HG03469 (cell line): ENCODE measurements around the gene CKLF.

ENCODE experiments used
- ATAC-seq: cut with Tn5 transposase; IDR thresholded peaks from one replicate; pipeline ENCODE4 v1.9.1; 2021; ENCODE audit warnings: mild to moderate bottlenecking, moderate library complexity, moderate number of reproducible peaks; ENCODE audit not compliant: unreplicated experiment

CKLF gene

DNA sequence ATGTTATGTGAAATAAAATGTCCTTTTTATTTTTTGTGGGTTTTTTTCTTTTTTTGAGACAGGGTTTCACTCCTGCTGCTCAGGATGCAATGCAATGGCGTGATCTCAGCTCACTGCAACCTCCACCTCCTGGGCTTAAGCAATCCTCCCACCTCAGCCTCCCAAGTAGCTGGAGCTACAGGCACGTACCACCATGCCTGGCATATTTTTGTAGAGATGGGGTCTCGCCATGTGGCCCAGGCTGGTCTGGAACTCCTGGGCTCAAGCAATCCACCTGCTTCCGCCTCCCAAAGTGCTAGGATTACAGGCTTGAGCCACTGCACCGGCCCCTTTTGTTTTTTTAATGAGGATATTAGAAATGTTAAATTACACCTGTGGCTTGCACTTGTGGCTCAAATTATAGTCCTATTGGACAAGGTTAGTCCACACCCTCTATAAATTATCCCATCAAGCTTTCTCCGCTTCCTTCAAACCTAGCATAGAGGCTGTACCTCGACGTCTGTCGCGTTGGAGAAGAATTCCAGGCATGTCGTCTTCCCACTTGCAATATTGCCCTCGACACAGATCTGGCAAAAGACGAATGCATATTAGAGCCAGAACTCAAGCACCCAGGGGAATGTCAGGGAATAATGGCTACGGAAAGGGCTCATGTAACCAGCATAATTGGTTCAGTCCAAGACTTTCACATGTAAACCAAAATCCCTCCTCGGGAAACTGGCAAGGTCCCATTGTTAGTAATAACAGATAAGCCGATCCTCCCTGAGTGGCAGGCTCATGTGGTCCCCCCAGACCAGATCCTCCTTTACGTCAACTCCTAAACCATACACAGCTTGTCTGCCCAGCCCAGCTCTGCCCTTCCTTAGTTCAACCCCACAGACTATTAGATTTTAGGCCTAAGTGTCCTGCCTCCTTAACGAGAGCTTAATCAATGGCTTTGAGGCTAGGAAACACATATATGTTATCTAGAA lies 10.7 kb upstream of the CKLF start:
- no peak for ATAC-seq

DNA sequence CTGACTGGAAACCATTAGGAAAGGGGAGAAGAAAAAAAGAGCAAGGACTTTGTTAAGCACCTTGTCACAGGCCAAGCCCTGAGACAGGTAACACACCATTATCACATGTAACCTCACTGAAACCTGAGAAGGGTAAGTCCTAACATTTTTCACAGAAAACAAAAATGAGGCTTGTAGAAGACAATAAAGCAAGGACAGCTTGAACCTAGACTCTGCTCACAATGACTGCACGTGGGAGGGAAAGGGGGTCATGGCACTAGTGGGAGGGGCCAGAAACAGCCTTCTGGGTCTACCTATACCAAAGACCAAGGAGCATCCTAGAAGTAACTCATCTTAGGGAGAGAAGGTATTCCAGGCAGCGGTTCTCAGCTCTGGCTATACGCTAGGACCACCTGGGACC lies 10.0 kb upstream of the CKLF start:
- no peak for ATAC-seq

DNA sequence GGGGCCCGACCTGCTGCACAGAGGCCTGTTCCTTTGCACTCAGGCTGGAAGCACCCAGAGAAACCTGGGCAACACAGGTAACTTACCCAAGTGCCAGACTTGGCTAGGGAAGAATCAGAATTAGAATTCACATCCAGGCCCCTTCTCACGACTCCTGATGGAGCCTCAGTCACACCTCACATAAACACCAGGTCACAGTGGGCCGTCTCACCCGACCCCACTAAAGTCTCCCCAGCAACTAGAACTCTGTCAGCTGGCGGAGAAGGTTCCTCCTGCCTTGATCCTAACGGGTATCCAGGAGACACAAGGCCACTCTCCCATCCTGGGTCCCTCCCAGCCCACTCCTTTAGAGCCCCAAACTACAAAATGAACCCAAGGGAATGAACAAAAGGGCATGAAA lies 8.8 kb upstream of the CKLF start:
- ATAC-seq: no peak

DNA sequence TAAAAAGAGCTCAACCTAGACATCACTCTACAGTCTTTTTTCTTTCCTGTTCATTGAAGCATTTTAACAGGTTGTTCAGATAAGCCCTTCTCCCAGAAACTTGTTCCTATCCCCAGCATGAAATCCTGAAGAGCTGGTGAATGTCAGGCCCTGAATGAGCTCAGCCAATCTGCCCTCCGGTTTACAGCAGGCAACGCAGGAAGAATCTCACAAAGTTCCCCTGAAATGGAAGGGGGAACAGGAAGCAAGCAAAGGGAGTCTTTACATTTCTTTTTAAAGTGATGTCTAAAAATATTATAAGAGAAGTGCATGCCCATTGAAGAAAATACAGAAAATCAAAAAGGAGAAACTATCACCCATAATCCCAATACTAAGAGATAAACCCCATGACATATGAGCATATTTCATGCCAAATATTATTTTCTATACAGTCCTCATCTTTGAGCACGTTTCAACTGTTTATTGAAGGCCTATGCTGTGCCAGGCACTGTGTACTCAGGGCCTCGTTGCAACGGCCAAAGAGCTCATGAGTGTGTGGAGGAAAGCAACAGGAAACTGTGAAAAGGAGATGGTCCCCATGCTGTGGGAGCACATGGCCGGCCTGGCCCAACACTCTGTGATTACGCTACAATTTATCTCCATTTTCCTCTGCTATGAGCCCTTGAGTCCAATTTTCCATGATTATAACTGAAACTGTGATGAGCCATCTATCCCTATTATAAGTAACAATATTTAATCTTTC lies 8.2 kb upstream of the CKLF start:
- no peak for ATAC-seq

DNA sequence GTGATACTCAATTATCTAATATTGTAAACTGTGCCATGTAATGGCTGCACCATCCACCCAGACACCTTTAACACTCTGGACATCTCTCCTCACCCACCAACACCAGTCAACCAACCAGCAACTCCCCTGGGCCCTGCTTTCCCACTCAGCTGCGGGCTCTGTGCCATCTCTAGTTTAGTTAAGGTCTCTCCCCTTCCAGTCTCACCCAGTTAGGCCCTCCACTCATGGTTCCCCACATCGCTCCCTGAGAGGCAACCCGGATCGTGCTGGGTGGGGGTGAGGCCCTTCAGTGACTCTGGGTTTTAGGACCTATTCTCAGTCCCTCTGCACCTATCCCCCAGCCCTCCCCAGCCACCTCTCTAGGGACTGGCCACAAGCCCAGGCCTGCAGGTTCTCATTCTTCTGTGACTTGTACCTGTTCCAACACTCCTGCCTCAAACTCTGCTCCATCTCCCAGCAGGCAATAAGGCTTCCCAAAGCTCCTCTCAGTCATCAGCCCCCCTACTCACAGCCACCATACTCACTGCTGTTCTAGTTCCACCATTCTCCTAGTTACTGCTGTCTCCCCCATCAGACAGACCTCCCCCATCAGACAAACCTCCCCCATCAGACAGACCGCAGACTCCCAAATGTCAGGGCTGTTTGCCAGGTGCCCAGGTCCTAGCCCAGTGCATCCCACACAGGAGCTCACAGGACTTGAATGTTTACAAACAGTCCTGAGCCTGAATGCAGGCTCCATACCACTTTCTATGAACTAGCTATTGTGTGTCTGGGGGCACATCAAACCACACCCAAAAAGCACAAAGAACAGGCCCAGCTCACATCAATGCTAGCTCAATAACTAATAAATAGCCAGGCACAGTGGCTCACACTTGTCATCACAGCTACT lies 5.0 kb upstream of the CKLF start:
- ATAC-seq: no peak

DNA sequence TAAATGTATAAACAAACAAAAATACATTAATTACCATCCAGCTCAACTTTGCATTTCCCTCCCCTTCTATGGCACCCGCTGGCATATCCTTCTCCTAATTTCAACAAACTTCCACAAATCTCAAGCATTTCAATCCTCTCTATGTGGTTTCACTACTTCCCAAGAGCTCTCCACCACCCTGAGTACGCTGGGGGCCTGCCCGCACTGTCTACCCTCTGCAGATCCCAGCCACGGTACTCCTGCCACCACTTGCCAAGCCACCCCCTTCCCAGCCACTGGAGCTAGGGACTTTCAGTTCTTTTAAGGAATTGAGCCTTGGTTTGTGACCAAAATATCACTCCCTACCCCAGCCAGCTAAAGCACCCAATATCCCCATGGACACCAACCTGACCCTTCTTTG lies 4.3 kb upstream of the CKLF start:
- no peak for ATAC-seq

DNA sequence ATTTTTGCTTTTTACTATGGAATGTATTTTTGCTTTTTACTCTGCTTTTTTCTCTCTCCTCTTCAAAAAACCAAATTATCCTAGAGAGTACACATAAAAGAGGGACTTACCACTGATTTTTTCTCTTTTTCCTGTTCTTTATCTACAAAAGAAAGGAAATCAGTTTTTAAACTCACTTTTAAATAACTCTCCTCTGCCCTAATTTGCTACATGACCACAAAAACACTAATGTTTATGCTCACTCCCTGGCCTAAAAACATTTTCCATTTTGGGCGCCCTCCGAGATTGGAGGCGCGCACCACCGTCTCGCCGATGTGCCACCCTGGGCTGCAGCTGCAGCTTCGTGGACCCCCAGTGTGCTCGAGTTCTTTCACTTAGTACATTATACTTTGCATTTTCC lies 3.5 kb upstream of the CKLF start:
- ATAC-seq: no peak

DNA sequence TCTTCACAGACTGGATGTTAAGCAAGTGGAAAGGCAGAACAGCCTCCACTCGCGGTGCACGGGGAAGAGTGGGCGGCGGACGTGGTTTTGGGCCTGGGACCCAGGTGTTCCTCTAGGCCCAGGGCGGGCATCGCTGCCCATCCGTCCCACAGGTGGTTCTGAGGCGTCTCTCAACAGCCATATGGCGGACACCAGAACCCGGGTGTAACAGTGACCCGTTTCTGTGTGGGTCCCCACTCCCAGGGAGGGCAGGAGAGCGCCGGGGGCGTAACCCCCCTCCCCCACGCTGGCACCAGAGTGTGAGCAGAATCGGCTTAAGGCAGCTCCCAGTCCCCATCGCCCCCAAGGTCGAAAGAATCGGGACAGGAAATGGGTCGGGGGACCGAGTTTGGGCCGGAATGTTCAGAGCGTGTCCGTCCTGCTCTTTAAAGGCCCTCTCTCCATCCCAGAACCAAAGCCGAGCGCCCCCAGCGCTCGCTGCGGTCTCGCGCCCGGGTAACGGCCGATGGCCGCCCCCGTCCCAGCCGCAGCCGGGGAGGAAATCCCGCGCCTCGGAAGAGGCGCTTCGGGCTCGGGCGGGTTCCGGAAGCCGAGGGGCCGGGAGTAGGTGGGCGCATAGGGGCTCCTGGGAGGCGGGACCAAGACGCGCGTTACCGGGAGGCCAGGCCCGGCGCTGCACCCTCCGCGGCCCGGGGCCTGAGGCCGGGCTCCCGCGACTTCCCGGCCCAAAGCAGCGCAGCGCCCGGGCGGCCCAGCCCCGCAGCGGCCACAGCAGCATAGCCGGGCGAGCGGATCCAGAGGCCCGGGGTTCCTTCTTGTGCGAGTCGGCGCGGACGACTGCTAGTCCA lies 2.9 kb upstream of the CKLF start, which contains the start of gene TK2:
TSS of gene TK2 (minus strand) at position 839 of the 848 bp plus-strand sequence. CDS start at position 778, 61 bp downstream.
- ATAC-seq: no peak

DNA sequence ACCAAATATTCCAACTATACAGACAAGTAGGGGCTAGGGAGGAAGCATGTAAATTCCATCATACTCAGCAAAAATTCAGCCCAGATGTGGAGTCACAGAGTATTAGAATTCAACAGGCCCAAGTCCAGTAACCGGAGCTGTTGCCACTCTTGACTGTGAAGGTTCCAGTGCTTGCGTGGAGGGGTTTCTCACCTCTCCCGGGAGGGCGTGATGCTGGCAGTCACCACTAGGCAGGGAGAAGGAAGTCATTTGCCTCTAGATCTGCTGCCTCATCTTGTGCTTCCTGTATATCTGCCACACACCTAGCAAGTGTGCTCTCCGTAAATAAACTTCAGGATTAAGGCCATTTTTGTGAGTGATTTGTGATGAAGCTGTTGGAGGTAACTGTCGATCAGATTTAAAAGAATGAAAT lies 1.0 kb upstream of the CKLF start:
- no peak for ATAC-seq

DNA sequence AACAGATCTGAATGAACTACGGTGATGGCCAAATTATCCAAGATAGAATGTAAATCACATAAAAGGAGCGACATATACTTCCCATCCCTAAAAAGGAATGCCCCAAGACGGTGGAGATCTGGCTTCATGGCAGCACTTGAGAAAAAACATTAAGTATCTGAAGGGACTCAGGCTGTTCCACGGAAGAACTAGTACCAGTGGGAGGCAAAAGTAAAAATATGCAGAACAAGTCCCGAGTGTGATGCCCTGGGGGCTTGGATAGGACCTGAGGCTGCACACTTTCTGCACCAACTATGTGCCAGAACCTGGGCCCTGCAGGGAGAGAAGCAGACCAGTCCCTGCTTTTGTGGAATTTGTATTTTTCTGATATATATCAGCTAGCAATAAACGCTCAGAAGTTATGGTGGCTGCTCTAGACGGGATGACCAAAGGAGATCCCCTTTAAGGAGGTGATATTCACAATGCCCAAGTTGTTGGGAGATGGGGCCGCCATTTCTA lies 539 bp upstream of the CKLF start:
- no peak for ATAC-seq

DNA sequence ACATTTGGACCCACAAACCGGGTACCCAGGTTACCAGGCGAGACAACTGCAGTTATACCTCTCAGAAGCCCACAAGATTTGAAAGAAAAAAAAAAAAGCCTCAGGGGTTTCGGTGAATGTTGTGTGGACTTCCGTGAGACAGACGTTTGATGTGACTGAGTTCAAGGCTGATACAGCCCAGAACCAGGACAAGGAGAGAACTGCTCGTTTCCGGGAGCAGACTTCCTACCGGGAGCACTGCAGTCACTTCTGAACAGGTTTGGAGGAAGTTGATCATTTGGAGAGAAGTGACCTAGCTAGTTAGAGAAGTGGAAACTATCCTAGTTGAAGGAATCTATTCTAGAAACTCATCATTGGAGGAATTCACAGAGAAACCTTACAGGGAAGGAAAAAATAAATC lies 847 bp downstream of the CKLF start:
- no peak for ATAC-seq

DNA sequence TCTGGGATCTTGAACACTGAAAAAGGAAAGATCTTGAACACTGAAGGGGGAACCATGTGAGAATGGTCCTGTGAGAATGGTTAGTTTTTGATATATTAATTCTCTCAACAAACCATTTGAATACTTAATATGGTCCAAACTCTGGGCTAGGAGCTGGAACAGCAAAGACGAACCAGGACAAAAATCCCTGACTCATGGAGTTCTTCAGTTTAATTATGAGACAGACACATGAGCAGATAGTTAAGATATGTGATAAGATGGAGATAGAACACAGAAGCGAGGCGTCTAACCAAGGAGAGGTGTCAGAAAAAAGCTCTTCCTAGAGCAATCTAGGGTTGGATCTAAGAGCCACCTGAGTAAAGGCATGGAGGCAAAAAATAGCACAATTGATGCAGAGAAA lies 1.6 kb downstream of the CKLF start:
- ATAC-seq: no peak

DNA sequence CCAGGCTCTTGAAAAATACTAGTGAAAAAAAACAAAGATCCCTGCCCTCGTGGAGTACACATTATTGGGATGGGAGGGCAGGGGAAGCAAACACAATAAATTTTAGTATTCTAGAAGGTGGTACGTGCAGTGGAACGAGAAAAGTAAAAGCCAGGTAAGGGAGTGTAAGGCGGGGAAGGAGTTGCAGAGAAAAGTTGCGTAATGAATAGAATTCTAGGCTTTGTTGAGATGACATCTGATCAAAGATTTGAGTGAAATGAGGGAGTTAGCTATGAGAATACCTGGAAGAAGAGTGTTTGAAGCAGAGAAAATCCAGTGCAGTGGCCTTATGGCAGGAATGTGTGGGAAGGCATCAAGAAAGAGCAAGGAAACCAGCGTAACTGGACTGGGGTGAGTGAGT lies 2.1 kb downstream of the CKLF start:
- ATAC-seq: no peak

DNA sequence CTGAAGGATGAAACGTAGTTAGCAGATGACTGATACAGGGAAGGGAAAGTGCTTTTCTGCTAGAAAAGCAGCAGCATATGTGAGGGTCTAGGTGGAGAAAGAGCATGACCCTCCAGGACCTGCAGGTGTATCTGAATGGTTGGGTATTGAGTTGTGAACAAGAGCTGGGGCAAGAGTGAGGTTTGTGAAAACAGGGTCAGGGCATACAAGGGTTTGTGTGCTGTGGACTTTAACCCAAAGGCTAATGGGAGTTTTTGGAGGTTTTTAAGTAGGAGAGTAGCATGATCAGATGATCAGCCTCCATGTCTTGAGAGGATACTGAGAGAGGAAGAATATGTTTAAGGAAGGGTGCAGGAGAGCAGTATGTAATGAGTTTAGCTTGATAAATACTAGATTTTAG lies 7.7 kb downstream of the CKLF start:
- no peak for ATAC-seq

DNA sequence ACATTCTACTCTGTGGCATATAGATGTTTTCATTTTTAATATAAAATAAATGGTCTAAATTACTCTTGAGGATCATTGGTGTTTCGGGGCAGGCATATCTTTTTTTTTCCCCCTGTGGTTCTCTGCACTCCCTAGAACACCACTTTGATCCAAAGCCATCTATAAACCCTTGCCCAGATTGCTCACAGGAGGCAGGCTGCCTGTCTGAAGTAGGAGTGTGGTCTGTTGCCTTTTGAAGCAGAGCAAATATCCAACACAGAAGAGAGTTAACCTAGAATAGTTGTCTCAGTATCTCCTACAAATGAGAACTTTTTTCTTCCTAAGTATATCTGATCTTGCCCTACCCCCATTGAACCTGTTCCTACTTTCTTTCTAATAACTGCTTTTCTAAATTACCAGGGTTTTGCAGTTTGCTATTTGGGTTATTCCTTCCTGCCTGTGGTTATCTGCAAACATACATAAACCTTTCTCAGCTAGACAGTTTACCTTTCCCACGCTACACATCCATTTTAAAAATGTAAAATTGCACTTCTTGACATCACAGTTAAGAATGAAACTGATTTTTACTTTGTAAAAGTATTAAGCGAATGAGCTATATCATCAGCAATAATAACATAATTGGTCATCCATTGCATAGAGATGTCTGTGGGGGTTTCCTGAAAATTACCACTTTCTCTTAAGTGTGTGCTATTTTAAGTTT lies 9.2 kb downstream of the CKLF start:
- no peak for ATAC-seq

DNA sequence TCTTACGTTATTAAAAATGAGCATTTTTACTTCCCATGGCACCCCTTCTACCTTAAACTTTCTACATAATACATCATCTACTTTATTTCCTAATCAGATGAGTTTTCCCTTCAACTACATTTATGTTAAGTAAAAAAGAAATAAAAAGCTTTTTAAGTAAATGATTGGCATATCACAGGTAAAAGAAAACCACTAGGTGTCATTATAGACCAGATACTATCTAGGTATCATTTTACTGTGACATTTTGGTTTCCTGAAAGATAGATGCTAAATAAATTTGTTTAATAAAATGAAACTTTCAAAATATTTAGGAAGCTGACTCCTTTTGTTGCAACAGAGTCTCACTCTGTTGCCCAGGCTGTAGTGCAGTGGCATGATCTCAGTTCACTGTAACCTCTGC lies 10.0 kb downstream of the CKLF start:
- ATAC-seq: no peak

DNA sequence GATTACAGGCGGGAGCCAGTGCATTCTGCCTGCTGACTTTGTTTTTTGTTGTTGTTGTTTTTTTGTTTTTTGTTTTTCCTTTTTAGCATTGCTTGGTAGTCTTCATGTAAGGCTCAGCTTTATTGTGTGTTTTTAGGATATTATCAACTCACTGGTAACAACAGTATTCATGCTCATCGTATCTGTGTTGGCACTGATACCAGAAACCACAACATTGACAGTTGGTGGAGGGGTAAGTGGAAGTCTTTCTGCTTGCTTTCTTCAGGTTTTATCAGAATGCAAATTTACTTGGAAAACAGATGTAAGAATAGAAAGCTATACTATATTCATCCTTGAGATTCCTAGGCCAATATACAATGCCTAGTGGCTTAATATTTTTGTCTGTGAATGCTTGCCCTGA lies 10.6 kb downstream of the CKLF start:
- ATAC-seq: no peak

DNA sequence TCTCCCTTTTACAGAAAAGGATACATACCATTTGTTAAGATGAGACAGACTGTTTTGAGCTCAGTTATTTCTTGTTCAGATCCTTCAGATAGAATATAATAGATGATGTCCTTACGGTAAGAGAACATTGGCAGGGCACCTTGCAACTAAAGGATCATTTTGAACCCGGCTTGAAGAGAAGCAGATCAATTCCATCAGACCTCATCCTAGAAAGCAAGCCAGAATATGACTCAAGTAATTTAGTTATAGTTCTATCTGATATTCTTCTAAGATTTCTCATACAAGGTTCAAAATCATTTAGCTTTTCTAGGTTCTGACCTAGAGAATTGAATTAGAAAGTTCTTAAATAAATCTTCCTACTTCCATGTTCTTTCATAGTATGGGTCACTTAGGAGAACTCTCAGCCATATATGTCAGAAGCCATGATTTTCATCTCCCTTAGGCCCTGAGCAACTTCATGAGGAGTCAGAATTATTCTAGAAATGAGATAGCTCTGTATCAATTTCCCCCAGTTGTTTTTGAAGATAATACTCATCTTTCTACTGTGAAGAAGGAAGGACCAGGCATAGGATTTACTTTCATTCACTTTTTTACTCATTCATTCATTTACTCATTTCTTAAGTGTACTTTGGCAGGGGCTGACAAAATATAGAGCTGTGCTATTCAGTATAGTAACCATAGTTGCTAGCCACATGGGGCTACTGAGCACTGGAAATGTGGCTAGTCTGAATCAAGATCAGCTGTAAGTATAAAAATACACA lies 11.4 kb downstream of the CKLF start:
- no peak for ATAC-seq
